H1 (cell line): ENCODE measurements around the gene PDE2A. TPM values are rescaled to one million over a fixed set of nuclear protein-coding genes. Genes with fewer than 3 reads are reported as not detected.

Experiments
- CTCF ChIA-PET: fragments of 300-600 bp; sonication (Branson Sonifier 250); formaldehyde crosslinking; loops from one replicate; lab custom pipeline; 2021; ENCODE audit not compliant: partially characterized antibody; lab: Charles Lee
- POLR2A ChIA-PET: fragments of 300-600 bp; sonication (Branson Sonifier 250); formaldehyde crosslinking; loops from one replicate; lab custom pipeline; 2021; ENCODE audit warnings: inconsistent platforms; ENCODE audit not compliant: partially characterized antibody; lab: Charles Lee
- DNase-seq, 2 experiments: peaks; one replicate each; pipeline versions ENCODE4 v3.0.0 to v3.0.0-alpha.2; 2010 to 2022; ENCODE audit warnings: low spot score in 2 of 2, low read depth in 1 of 2, mixed read lengths in 1 of 2
- FAIRE-seq: peaks from 2 replicates; lab custom pipeline; 2011; peaks lifted over from hg19 to GRCh38; lab: Jason Lieb, UNC
- H2AFZ ChIP-seq: 2 replicates; pipeline ENCODE4 v1.8.1; 2012; ENCODE audit warnings: low read length, inconsistent platforms
- H2AK5ac ChIP-seq: 2 replicates; pipeline ENCODE4 v1.6.1; 2013; ENCODE audit warnings: low read depth, low read length
- H2BK120ac ChIP-seq: replicated peaks from 2 replicates; pipeline ENCODE3; 2013; ENCODE audit warnings: low read depth, low read length, inconsistent platforms
- H2BK12ac ChIP-seq: 2 replicates; pipeline ENCODE4 v1.6.1; 2013; ENCODE audit warnings: low read depth, low read length
- H2BK15ac ChIP-seq: 2 replicates; pipeline ENCODE4 v1.6.1; 2013; ENCODE audit warnings: low read length
- H2BK20ac ChIP-seq: 2 replicates; pipeline ENCODE4 v1.6.1; 2013; ENCODE audit warnings: low read length
- H2BK5ac ChIP-seq: 2 replicates; pipeline ENCODE4 v1.6.1; 2013; ENCODE audit warnings: low read depth, low read length
- H3K14ac ChIP-seq: 2 replicates; pipeline ENCODE4 v1.6.1; 2013; ENCODE audit warnings: inconsistent platforms; ENCODE audit not compliant: insufficient read length
- H3K18ac ChIP-seq: 2 replicates; pipeline ENCODE4 v1.6.1; 2013; ENCODE audit warnings: low read length; ENCODE audit errors: extremely low read depth
- H3K23ac ChIP-seq: 2 replicates; pipeline ENCODE4 v1.6.1; 2013; ENCODE audit warnings: inconsistent platforms; ENCODE audit not compliant: insufficient read length
- H3K23me2 ChIP-seq: 2 replicates; pipeline ENCODE4 v1.6.1; 2013; ENCODE audit warnings: low read depth, low read length
- H3K27ac ChIP-seq: 2 replicates; pipeline ENCODE4 v1.6.1; 2011; ENCODE audit warnings: low read depth, low read length, inconsistent platforms
- H3K27me3 ChIP-seq, 4 experiments: replicated peaks in 1 of 4; 1 replicate in 1 of 4; 2 replicates in 3 of 4; pipeline versions ENCODE4 v1.6.1 to v1.8.1; 2011 to 2013; ENCODE audit warnings: low read length in 3 of 4, mild to moderate bottlenecking in 3 of 4, inconsistent platforms in 2 of 4, mixed read lengths in 2 of 4, moderate library complexity in 1 of 4; ENCODE audit not compliant: control insufficient read depth in 3 of 4, insufficient read depth in 3 of 4; ENCODE audit errors: extremely low read depth in 1 of 4
- H3K36me3 ChIP-seq, 4 experiments: 2 replicates each; pipeline versions ENCODE4 v1.6.1 to v1.8.1; 2011 to 2013; ENCODE audit warnings: mild to moderate bottlenecking in 4 of 4, low read length in 3 of 4, moderate library complexity in 2 of 4, control low read depth in 1 of 4, inconsistent platforms in 1 of 4; ENCODE audit not compliant: insufficient read depth in 4 of 4, control insufficient read depth in 2 of 4
- H3K4ac ChIP-seq: replicated peaks from 2 replicates; pipeline ENCODE3; 2013; ENCODE audit warnings: low read length, low read depth, mixed read lengths, inconsistent platforms; ENCODE audit not compliant: insufficient read length
- H3K4me1 ChIP-seq, 4 experiments: replicated peaks in 1 of 4; 1 replicate in 1 of 4; 2 replicates in 3 of 4; pipeline versions ENCODE4 v1.6.1 to v1.8.1; 2011 to 2013; ENCODE audit warnings: low read length in 3 of 4, inconsistent platforms in 2 of 4, mixed read lengths in 1 of 4; ENCODE audit not compliant: insufficient read depth in 4 of 4, control insufficient read depth in 3 of 4
- H3K4me2 ChIP-seq, 2 experiments: 2 replicates each; pipeline versions ENCODE4 v1.6.1 to v1.8.1; 2011 to 2013; ENCODE audit warnings: low read depth in 2 of 2, low read length in 2 of 2, control low read depth in 1 of 2, inconsistent platforms in 1 of 2, mild to moderate bottlenecking in 1 of 2; ENCODE audit not compliant: insufficient read depth in 1 of 2
- H3K4me3 ChIP-seq, 4 experiments: fragments of 200-600, 300-600 bp in 1 of 4; sonication (generic), shearing (Covaris generic), sonication (Bioruptor Twin) in 1 of 4; 2 replicates each; pipeline versions ENCODE4 v1.5.1 to v1.8.1; 2011 to 2016; ENCODE audit warnings: low read length in 4 of 4, low read depth in 3 of 4, control low read depth in 2 of 4, inconsistent platforms in 2 of 4, mild to moderate bottlenecking in 2 of 4, mixed read lengths in 1 of 4, moderate library complexity in 1 of 4; ENCODE audit not compliant: insufficient read depth in 2 of 4; ENCODE audit errors: extremely low read depth in 1 of 4
- H3K56ac ChIP-seq: replicated peaks from 2 replicates; pipeline ENCODE3; 2013; ENCODE audit warnings: low read depth, mild to moderate bottlenecking, mixed read lengths, low read length, inconsistent platforms; ENCODE audit not compliant: insufficient read length
- H3K79me1 ChIP-seq: 2 replicates; pipeline ENCODE4 v1.6.1; 2013; ENCODE audit warnings: low read depth, low read length, control low read depth
- H3K79me2 ChIP-seq, 2 experiments: 2 replicates each; pipeline versions ENCODE4 v1.6.1 to v1.8.1; 2012 to 2013; ENCODE audit warnings: low read length in 2 of 2, mild to moderate bottlenecking in 2 of 2, inconsistent platforms in 1 of 2; ENCODE audit not compliant: insufficient read depth in 2 of 2, control insufficient read depth in 1 of 2
- H3K9ac ChIP-seq, 4 experiments: replicated peaks in 1 of 4; 1 replicate in 1 of 4; 2 replicates in 3 of 4; pipeline versions ENCODE4 v1.6.1 to v1.8.1; 2011 to 2013; ENCODE audit warnings: low read depth in 3 of 4, low read length in 3 of 4, control low read depth in 2 of 4, mild to moderate bottlenecking in 2 of 4, moderate library complexity in 2 of 4, inconsistent platforms in 1 of 4; ENCODE audit errors: extremely low read depth in 1 of 4
- H3K9me3 ChIP-seq, 2 experiments: 2 replicates each; pipeline versions ENCODE4 v1.6.1 to v1.8.1; 2012 to 2013; ENCODE audit warnings: mild to moderate bottlenecking in 2 of 2, moderate library complexity in 2 of 2, control low read depth in 1 of 2, inconsistent platforms in 1 of 2, low read depth in 1 of 2, low read length in 1 of 2, mixed read lengths in 1 of 2; ENCODE audit not compliant: insufficient read depth in 2 of 2
- H4K20me1 ChIP-seq, 2 experiments: replicated peaks in 1 of 2; 2 replicates each; pipeline versions ENCODE3 to v1.8.1; 2011 to 2013; ENCODE audit warnings: inconsistent platforms in 2 of 2, low read length in 2 of 2, mild to moderate bottlenecking in 1 of 2; ENCODE audit not compliant: insufficient read depth in 2 of 2, control insufficient read depth in 1 of 2
- H4K5ac ChIP-seq: 2 replicates; pipeline ENCODE4 v1.6.1; 2013; ENCODE audit warnings: low read length, low read depth, mixed read lengths, inconsistent platforms; ENCODE audit not compliant: insufficient read length
- H4K8ac ChIP-seq: 2 replicates; pipeline ENCODE4 v1.8.0; 2013; ENCODE audit warnings: mild to moderate bottlenecking, moderate library complexity, low read length, inconsistent platforms; ENCODE audit not compliant: insufficient read depth; ENCODE audit errors: extremely low read depth
- H4K91ac ChIP-seq: replicated peaks from 2 replicates; pipeline ENCODE3; 2013; ENCODE audit warnings: low read length, mixed read lengths, inconsistent platforms; ENCODE audit not compliant: insufficient read length
- ASH2L ChIP-seq: fragments of 200-600, 300-600 bp; sonication (generic); IDR thresholded peaks from one replicate; pipeline ENCODE4 v1.7.1; 2017; ENCODE audit warnings: low read length
- BCL11A ChIP-seq, 2 experiments: IDR thresholded peaks; one replicate each; pipeline ENCODE4 v1.6.1; 2011; ENCODE audit warnings: low read depth in 2 of 2, low read length in 2 of 2, mild to moderate bottlenecking in 2 of 2
- BRCA1 ChIP-seq: IDR thresholded peaks from 2 replicates; pipeline ENCODE4 v1.6.1; 2012; ENCODE audit warnings: low read depth, low read length, improper control_type of control experiment
- CHD2 ChIP-seq: IDR thresholded peaks from 2 replicates; pipeline ENCODE4 v1.6.1; 2012; ENCODE audit warnings: low read length, improper control_type of control experiment
- CREB1 ChIP-seq: IDR thresholded peaks from 2 replicates; pipeline ENCODE4 v1.6.1; 2012; ENCODE audit warnings: inconsistent platforms
- CTBP2 ChIP-seq: IDR thresholded peaks from 2 replicates; pipeline ENCODE4 v1.7.0; 2011; ENCODE audit warnings: borderline replicate concordance, mild to moderate bottlenecking, moderate library complexity, mixed read lengths, low read length; ENCODE audit not compliant: insufficient read depth, insufficient read length
- FOSL1 ChIP-seq: IDR thresholded peaks from 2 replicates; pipeline ENCODE4 v1.6.1; 2011; ENCODE audit warnings: mild to moderate bottlenecking, low read depth, low read length, moderate library complexity; ENCODE audit not compliant: insufficient read depth
- HDAC6 ChIP-seq: IDR thresholded peaks from one replicate; pipeline ENCODE4 v1.7.1; 2012; ENCODE audit warnings: low read depth, mild to moderate bottlenecking, inconsistent platforms, low read length, moderate library complexity
- JUND ChIP-seq: IDR thresholded peaks from 2 replicates; pipeline ENCODE4 v1.6.1; 2011; ENCODE audit warnings: mild to moderate bottlenecking, improper control_type of control experiment, low read length
- KDM1A ChIP-seq: fragments of 200-600, 300-600 bp; sonication (generic); IDR thresholded peaks from 2 replicates; pipeline ENCODE4 v1.7.1; 2016; ENCODE audit warnings: mild to moderate bottlenecking, low read length, borderline replicate concordance
- KDM5A ChIP-seq: fragments of 200-600 bp; IDR thresholded peaks from 2 replicates; pipeline ENCODE4 v1.7.1; 2012; ENCODE audit warnings: mild to moderate bottlenecking, low read length, inconsistent platforms, mixed read lengths
- NRF1 ChIP-seq: IDR thresholded peaks from 2 replicates; pipeline ENCODE4 v1.6.1; 2011; ENCODE audit warnings: mild to moderate bottlenecking, low read depth, low read length, improper control_type of control experiment
- POLR2A ChIP-seq, 2 experiments: IDR thresholded peaks; 1 replicate in 1 of 2; 2 replicates in 1 of 2; pipeline ENCODE4 v1.6.1; 2011; ENCODE audit warnings: low read depth in 2 of 2, low read length in 2 of 2, mild to moderate bottlenecking in 2 of 2; ENCODE audit errors: control extremely low read depth in 1 of 2
- POLR2AphosphoS5 ChIP-seq: IDR thresholded peaks from 2 replicates; pipeline ENCODE4 v1.6.1; 2011; ENCODE audit warnings: low read depth, low read length
- RBBP5 ChIP-seq: IDR thresholded peaks from 2 replicates; pipeline ENCODE4 v1.7.1; 2012; ENCODE audit warnings: low read depth, mild to moderate bottlenecking, inconsistent platforms, low read length, moderate library complexity, borderline replicate concordance
- SRF ChIP-seq: IDR thresholded peaks from 2 replicates; pipeline ENCODE4 v1.6.1; 2011; ENCODE audit warnings: mild to moderate bottlenecking, low read depth, low read length, moderate library complexity
- TBP ChIP-seq: IDR thresholded peaks from 2 replicates; pipeline ENCODE4 v1.6.1; 2011; ENCODE audit warnings: low read depth, low read length, improper control_type of control experiment
- WGBS, 2 experiments: shearing (Covaris generic) in 1 of 2; methylation state at CpG; one replicate each; pipeline versions ENCODE4 v1.1.6 to v1.1.7; 2013 to 2015; ENCODE audit warnings: low lambda C conversion rate in 2 of 2, mixed read lengths in 2 of 2, inconsistent platforms in 1 of 2, low coverage in 1 of 2, missing lambda C conversion rate in 1 of 2; ENCODE audit not compliant: insufficient replicate concordance in 2 of 2, insufficient coverage in 1 of 2, insufficient read length in 1 of 2; ENCODE audit errors: extremely low coverage in 1 of 2, missing lambda C conversion rate in 1 of 2; 5-methylcytosine and 5-hydroxymethylcytosine counted together
- polyA plus RNA-seq, 7 experiments: library from polyadenylated mRNA; depleted of rRNA in 3 of 7; stranded (reverse) in 5 of 7; unstranded in 2 of 7; fragments of >200 nt in 5 of 7; fragments of 200-250 nt in 2 of 7; gene quantifications; 1 replicate in 5 of 7; 2 replicates in 1 of 7; 4 replicates in 1 of 7; pipeline versions ENCODE4 v1.2.1 to v1.2.3, GENCODE V29; 2011 to 2013; ENCODE audit warnings: missing spikeins in 2 of 7, mixed read lengths in 2 of 7
- total RNA-seq: library from RNA; stranded (reverse); fragmentation: NEBNext Ultra II Directional; extraction: Animal tissue kit (Norgen Biotek cat#: 25700); gene quantifications from 2 replicates; pipeline ENCODE4 v1.2.1, GENCODE V29; 2021

Gene PDE2A
- total and polyA plus RNA-seq, 2 of the 8 experiments (the other 6 are each of a cell fraction or from before 2014, with no cell fraction given): 3.4 to 7.1 TPM

DNA sequence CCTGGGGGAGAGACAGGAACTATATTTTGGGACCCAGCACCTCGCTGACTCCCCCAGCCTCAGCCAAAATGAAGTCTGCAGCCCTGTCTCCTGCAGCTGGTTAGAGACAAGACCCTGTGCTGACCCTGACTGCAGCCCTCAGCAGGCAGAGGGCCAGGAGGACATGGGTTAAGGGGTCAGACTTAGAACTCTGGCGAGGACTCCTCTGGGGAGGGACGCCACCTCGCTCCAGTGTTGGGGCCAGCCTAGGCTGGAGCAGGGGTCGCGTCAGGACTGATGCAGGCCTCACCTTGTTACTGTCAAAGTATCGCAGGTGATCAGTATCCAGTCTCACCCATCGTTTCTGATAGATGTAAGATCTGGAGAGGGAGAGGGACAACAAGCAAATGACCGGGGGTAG, 36.9 kb upstream of the PDE2A start:
- Histone ChIP-seq H3K4me3 (no peak overlapping the region), H2BK5ac (no peak overlapping the region), H2BK120ac (no peak overlapping the region), H3K79me1 (peaks cover 3% of the 10 kb centered on the region; the same call in 1 of the 2 replicates), H3K9ac (no peak overlapping the region; a peak in 1 of 7 replicates), H4K8ac (no peak overlapping the region), H3K56ac (no peak overlapping the region), H4K91ac (no peak overlapping the region), H3K36me3 (0 out of 8 replicates have a peak, but pooled peaks cover 0 to 2% (median 0%) of the 10 kb centered on the region in 4 experiments), H3K27me3 (no peaks in the 10 kb centered on the region), H2BK15ac (no peak overlapping the region), H3K27ac (no peak overlapping the region), H3K4me2 (no peak overlapping the region), H3K14ac (no peak overlapping the region), H3K23ac (no peak overlapping the region), H3K18ac (no peak overlapping the region), H3K79me2 (no peaks in the 10 kb centered on the region; a peak in 1 of 4 replicates), H4K20me1 (peaks cover 1 to 14% of the 10 kb centered on the region in 2 experiments), H3K23me2 (peaks cover under 1% of the 10 kb centered on the region; the same call in 1 of the 2 replicates), H2BK20ac (no peak overlapping the region), H2BK12ac (no peak overlapping the region), H3K4ac (no peak overlapping the region), H4K5ac (no peak overlapping the region), H3K9me3 (no peaks in the 10 kb centered on the region), H3K4me1 (peaks cover 4 to 26% (median 18%) of the 10 kb centered on the region in 4 experiments), H2AK5ac (no peak overlapping the region), H2AFZ (no peak overlapping the region)
- DNase-seq (no peak), FAIRE-seq (no peak)
- POLR2A ChIA-PET: no interaction called here
- CTCF ChIA-PET: no interaction called here
- WGBS, 2 experiments: 90% methylated on average over 9 of the region's 9 CpGs; no CpG with 5 or more reads in 1 of the 2 experiments
- TF ChIP-seq KDM5A (no peak), NRF1 (no peak), KDM1A (no peak), RBBP5 (no peak), ASH2L (no peak), FOSL1 (no peak), POLR2A (IDR thresholded peaks at IDR 0.05; ENCODE audit: control extremely low read depth in 1 of 2, low read depth in 2 of 2, low read length in 2 of 2) (no peak), BRCA1 (no peak), CREB1 (no peak), HDAC6 (no peak), BCL11A (IDR thresholded peaks at IDR 0.05; ENCODE audit: low read depth in 2 of 2, low read length in 2 of 2) (no peak), JUND (no peak), CTBP2 (no peak), SRF (no peak), POLR2AphosphoS5 (no peak), TBP (no peak), CHD2 (no peak)
